H1 (cell line): ENCODE results near the gene FREM1. TPM values are rescaled to one million over a fixed set of nuclear protein-coding genes. Genes with fewer than 3 reads are reported as not detected.

Source experiments
- BACH1 ChIP-seq: IDR thresholded peaks from 2 replicates; pipeline ENCODE4 v1.6.1; 2012; ENCODE audit warnings: low read length, improper control_type of control experiment
- GTF2F1 ChIP-seq: IDR thresholded peaks from 2 replicates; pipeline ENCODE4 v1.6.1; 2012; ENCODE audit warnings: low read depth, low read length, improper control_type of control experiment, borderline replicate concordance
- KDM5A ChIP-seq: fragments of 200-600 bp; IDR thresholded peaks from 2 replicates; pipeline ENCODE4 v1.7.1; 2012; ENCODE audit warnings: mild to moderate bottlenecking, low read length, inconsistent platforms, mixed read lengths
- MAFK ChIP-seq: IDR thresholded peaks from 2 replicates; pipeline ENCODE4 v1.6.1; 2012; ENCODE audit warnings: low read depth, mild to moderate bottlenecking, improper control_type of control experiment, low read length
- POLR2AphosphoS5 ChIP-seq: IDR thresholded peaks from 2 replicates; pipeline ENCODE4 v1.6.1; 2011; ENCODE audit warnings: low read depth, low read length
- SP2 ChIP-seq: IDR thresholded peaks from 2 replicates; pipeline ENCODE4 v1.6.1; 2012; ENCODE audit warnings: mild to moderate bottlenecking, low read length, inconsistent platforms
- ZNF274 ChIP-seq: IDR thresholded peaks from 2 replicates; pipeline ENCODE4 v1.7.0; 2012; ENCODE audit warnings: low read length, borderline replicate concordance; ENCODE audit errors: extremely low read depth
- polyA plus RNA-seq, 7 experiments: library from polyadenylated mRNA; depleted of rRNA in 3 of 7; stranded (reverse) in 5 of 7; unstranded in 2 of 7; fragments of >200 nt in 5 of 7; fragments of 200-250 nt in 2 of 7; gene quantifications; 1 replicate in 5 of 7; 2 replicates in 1 of 7; 4 replicates in 1 of 7; pipeline versions ENCODE4 v1.2.1 to v1.2.3, GENCODE V29; 2011 to 2013; ENCODE audit warnings: missing spikeins in 2 of 7, mixed read lengths in 2 of 7
- total RNA-seq: library from RNA; stranded (reverse); fragmentation: NEBNext Ultra II Directional; extraction: Animal tissue kit (Norgen Biotek cat#: 25700); gene quantifications from 2 replicates; pipeline ENCODE4 v1.2.1, GENCODE V29; 2021
- TF ChIP-seq, protein P1 (sequence below): fragments of 300-600 bp; sonication (generic); IDR thresholded peaks from 2 replicates; pipeline ENCODE4 v1.7.1; 2012; ENCODE audit warnings: low read length, moderate library complexity, mild to moderate bottlenecking, inconsistent platforms; ENCODE audit not compliant: insufficient replicate concordance

Gene FREM1
- total and polyA plus RNA-seq, 2 of the 8 experiments (the other 6 are each of a cell fraction or from before 2014, with no cell fraction given) = 2.6 to 3.1 TPM

- TF ChIP-seq, protein P1, sequence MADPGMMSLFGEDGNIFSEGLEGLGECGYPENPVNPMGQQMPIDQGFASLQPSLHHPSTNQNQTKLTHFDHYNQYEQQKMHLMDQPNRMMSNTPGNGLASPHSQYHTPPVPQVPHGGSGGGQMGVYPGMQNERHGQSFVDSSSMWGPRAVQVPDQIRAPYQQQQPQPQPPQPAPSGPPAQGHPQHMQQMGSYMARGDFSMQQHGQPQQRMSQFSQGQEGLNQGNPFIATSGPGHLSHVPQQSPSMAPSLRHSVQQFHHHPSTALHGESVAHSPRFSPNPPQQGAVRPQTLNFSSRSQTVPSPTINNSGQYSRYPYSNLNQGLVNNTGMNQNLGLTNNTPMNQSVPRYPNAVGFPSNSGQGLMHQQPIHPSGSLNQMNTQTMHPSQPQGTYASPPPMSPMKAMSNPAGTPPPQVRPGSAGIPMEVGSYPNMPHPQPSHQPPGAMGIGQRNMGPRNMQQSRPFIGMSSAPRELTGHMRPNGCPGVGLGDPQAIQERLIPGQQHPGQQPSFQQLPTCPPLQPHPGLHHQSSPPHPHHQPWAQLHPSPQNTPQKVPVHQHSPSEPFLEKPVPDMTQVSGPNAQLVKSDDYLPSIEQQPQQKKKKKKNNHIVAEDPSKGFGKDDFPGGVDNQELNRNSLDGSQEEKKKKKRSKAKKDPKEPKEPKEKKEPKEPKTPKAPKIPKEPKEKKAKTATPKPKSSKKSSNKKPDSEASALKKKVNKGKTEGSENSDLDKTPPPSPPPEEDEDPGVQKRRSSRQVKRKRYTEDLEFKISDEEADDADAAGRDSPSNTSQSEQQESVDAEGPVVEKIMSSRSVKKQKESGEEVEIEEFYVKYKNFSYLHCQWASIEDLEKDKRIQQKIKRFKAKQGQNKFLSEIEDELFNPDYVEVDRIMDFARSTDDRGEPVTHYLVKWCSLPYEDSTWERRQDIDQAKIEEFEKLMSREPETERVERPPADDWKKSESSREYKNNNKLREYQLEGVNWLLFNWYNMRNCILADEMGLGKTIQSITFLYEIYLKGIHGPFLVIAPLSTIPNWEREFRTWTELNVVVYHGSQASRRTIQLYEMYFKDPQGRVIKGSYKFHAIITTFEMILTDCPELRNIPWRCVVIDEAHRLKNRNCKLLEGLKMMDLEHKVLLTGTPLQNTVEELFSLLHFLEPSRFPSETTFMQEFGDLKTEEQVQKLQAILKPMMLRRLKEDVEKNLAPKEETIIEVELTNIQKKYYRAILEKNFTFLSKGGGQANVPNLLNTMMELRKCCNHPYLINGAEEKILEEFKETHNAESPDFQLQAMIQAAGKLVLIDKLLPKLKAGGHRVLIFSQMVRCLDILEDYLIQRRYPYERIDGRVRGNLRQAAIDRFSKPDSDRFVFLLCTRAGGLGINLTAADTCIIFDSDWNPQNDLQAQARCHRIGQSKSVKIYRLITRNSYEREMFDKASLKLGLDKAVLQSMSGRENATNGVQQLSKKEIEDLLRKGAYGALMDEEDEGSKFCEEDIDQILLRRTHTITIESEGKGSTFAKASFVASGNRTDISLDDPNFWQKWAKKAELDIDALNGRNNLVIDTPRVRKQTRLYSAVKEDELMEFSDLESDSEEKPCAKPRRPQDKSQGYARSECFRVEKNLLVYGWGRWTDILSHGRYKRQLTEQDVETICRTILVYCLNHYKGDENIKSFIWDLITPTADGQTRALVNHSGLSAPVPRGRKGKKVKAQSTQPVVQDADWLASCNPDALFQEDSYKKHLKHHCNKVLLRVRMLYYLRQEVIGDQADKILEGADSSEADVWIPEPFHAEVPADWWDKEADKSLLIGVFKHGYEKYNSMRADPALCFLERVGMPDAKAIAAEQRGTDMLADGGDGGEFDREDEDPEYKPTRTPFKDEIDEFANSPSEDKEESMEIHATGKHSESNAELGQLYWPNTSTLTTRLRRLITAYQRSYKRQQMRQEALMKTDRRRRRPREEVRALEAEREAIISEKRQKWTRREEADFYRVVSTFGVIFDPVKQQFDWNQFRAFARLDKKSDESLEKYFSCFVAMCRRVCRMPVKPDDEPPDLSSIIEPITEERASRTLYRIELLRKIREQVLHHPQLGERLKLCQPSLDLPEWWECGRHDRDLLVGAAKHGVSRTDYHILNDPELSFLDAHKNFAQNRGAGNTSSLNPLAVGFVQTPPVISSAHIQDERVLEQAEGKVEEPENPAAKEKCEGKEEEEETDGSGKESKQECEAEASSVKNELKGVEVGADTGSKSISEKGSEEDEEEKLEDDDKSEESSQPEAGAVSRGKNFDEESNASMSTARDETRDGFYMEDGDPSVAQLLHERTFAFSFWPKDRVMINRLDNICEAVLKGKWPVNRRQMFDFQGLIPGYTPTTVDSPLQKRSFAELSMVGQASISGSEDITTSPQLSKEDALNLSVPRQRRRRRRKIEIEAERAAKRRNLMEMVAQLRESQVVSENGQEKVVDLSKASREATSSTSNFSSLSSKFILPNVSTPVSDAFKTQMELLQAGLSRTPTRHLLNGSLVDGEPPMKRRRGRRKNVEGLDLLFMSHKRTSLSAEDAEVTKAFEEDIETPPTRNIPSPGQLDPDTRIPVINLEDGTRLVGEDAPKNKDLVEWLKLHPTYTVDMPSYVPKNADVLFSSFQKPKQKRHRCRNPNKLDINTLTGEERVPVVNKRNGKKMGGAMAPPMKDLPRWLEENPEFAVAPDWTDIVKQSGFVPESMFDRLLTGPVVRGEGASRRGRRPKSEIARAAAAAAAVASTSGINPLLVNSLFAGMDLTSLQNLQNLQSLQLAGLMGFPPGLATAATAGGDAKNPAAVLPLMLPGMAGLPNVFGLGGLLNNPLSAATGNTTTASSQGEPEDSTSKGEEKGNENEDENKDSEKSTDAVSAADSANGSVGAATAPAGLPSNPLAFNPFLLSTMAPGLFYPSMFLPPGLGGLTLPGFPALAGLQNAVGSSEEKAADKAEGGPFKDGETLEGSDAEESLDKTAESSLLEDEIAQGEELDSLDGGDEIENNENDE = no peak
- no peak for TF ChIP-seq KDM5A
- TF ChIP-seq POLR2AphosphoS5 = no peak
- no peak for TF ChIP-seq BACH1
- no peak for TF ChIP-seq ZNF274
- no peak for TF ChIP-seq MAFK
- no peak for TF ChIP-seq GTF2F1
- no peak for TF ChIP-seq SP2
- TF ChIP-seq, all 59 proteins: peak for 0
These were observed 81.0 kb downstream of the FREM1 start (continued) for GRCh38 chr9:14829204-14829603.
